T-helper 1 cell (primary cell): ENCODE measurements around the gene TMTC1.

Experiments
- DNase-seq, 5 donors: peaks; one replicate each; pipeline ENCODE4 v3.0.0-alpha.2; 2012 to 2020

Gene TMTC1

GRCh38 chr12:29518407-29518806 is 265.3 kb downstream of the TMTC1 start:
- DNase-seq = no peak

DNA sequence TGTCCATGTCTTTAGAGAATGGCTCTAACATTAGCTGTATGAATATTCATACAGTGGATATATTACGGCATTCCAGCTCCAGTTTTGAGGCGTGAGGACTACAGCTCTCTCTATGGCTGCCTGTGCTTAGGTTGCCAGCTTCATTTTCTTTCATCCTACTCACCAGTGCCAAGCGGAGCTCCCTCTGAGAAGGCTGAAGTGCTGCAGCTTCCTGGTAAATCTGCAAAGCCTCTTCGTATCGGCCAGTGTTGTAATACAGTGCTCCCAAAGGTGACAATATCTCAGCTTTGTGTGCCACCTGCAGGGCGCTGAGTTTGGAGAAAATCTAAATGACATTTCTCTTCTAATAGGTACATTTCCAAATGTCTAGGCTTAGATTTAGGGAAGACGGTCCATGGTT is 266.5 kb downstream of the TMTC1 start:
- DNase-seq = no peak

- no peak for DNase-seq
Measured at GRCh38 chr12:29516431-29516875, 267.3 kb downstream of the TMTC1 start.

DNA sequence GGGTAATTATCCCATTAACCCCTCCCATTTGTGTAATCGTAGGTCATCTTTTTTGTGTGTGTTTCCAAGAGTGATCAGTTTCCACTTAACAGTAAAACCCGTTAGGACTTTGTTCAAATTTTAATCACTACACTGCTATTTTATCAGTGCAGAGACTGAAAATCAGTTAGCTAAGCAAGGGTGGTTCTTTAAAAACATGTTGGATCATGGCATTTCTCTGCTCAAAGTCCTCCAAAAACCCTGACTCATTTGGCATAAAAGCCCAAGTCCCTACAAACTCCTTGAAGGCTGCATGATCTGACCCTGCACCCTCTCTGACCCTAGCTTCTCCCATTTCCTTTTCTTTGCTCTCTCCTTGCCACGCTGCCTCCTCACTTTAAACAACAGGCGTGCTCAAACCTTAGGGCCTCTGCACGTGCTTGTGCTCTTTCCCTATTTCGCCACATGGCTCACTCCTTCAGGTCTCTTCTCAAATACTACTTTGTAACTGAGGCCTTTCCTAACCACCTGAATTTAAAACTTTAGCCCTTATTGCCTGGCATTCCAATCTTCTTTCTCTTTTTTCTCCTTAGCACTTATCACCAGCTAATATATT is 273.1 kb downstream of the TMTC1 start:
- DNase-seq = no peak

DNA sequence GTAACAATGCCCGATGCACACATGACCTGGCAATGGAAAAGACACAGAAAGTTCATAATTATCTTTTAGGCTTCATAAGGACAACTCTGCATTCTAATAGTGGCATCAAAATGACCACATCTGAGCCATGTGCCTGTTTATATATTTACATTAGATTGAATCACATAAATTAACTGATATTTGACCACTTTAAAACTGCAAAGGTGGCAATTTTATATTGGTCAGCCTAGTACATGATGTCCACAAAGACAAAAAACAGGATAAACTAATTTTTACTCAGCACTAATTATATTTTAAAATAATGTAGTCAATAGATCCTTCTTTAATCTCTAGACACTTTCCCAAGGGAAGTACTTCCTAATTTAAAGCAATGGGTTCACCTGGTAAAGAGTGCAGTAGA is 274.2 kb downstream of the TMTC1 start:
- no peak for DNase-seq

GRCh38 chr12:29508949-29509348 is 274.8 kb downstream of the TMTC1 start:
- no peak for DNase-seq

GRCh38 chr12:29505122-29505521 is 278.6 kb downstream of the TMTC1 start:
- DNase-seq = no peak

GRCh38 chr12:29503283-29503682 is 280.5 kb downstream of the TMTC1 start:
- no peak for DNase-seq

DNA sequence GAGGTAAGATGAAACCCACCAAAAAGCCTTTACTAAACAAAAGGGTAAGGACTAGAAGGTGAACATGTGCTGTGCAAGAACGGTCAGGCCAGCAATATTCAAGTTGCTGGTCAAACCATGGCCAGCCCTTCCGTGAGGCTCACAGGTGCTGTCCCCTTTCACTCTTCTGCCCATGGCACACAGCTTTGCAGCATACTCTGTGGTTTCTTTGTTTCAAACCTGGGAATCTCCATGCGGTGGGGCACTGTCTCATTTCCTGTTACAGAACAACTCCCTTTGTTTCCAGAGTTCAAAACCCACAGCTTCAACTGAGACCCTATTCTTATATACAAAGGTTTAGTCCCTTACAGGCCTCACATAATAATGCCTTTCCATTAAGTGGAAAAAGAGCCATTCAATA is 284.5 kb downstream of the TMTC1 start:
- no peak for DNase-seq

DNA sequence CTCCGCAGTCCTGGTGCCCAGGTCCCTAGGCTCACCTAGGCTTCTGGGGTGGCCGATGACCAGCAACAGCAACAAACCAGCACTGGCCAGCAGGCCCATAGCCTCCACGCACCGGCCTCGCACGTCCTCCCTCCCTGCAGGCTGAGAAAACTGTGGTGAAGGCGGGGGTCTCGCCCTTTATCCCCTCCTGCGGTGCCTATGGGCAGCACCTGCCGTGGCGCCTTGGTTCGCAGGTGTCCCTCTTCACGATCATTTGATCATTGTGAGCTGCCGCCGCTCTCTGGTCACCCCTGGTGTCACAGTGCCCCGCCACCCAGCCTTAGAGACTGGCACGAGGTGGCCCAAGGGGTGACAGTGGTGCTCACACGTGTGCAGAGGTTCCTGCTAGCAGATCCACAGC is 286.2 kb downstream of the TMTC1 start, which contains the start of gene OVCH1:
Gene OVCH1 (minus strand): TSS at position 99 of the 400 bp plus-strand sequence. CDS start 0 bp downstream, at position 99.
- no peak for DNase-seq

GRCh38 chr12:29492891-29493290 is 290.9 kb downstream of the TMTC1 start:
- DNase-seq = no peak

GRCh38 chr12:29486972-29487371 is 296.8 kb downstream of the TMTC1 start:
- no peak for DNase-seq

GRCh38 chr12:29463198-29463597 is 320.5 kb downstream of the TMTC1 start:
- DNase-seq = no peak

- DNase-seq = no peak
Measured at GRCh38 chr12:29460082-29460481, 323.7 kb downstream of the TMTC1 start.

DNA sequence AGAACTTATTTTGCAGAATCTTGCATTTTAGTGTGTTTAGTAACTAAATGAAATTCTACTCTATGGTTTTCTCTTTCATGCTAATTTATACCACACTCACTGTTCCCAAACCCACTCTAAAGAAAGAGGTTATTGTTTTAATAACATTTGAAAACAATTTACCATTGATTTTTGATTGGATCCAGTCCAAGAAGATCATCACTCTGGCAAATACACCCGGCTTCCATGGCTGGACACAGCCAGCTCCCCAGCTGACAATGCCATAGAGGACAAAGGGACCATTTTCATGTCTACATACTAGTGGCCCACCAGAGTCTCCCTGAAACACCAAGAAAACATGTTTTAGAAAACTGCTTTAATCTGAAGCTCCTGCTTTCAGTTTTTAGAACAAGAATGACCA is 328.7 kb downstream of the TMTC1 start:
- no peak for DNase-seq

DNA sequence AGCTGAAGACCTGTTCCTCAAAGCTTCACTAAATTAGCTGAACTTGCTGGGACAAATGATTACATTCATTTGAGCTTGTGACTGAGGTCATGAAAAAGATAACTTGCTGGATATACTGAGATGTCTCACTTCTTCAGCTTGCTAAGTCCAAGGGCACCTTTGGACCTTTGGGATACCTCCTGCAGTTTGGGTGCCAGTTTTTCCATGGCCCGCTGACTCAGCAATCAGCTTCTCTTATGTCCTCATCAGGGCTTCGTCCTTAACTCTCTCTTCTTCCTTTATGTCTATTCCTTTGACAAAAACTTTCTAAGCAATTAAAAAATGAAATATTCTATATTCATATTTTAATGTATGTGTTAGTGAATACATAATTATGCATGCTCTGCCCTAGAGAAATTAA is 331.9 kb downstream of the TMTC1 start:
- no peak for DNase-seq
